Measurements from ENCODE around the gene SLC20A1. TPM values are rescaled to one million over a fixed set of nuclear protein-coding genes. Genes with fewer than 3 reads are reported as not detected.

Gene SLC20A1
- polyA plus RNA-seq, 1 experiment = 25.3 TPM

- ChIA-PET CTCF (interaction anchor here (1.1 to 3.6 kb wide), 9 partner anchors 10 to 92 kb away, joined by 3 to 23 read pairs (median 5); no protein-coding TSS in a partner anchor), POLR2A (interaction anchor here (0.7 kb wide), 1 partner anchor 51 kb away, joined by 4 read pairs; no protein-coding TSS in a partner anchor)
- H3K36me3 ChIP-seq (ENCODE audit: control insufficient read depth, insufficient read depth, low read length) = no peaks in the 10 kb centered on the region
- H3K27me3 ChIP-seq (ENCODE audit: control insufficient read depth, insufficient read depth, low read length) = no peaks in the 10 kb centered on the region
- TF ChIP-seq CTCF (IDR thresholded peaks at IDR 0.05; ENCODE audit: insufficient read depth, low read depth, low read length) = no peak
- H3K4me3 ChIP-seq (ENCODE audit: low read depth, low read length) = no peak overlapping the region
- no peak for DNase-seq (ENCODE audit: low read depth)
Measured at GRCh38 chr2:112691881-112692281, 46.1 kb downstream of the SLC20A1 start.

- peak; percentile 81 for DNase-seq (ENCODE audit: low read depth)
- ChIA-PET CTCF (interaction anchor here (1.1 to 3.6 kb wide), 6 partner anchors 11 to 92 kb away, joined by 3 to 22 read pairs (median 5); no protein-coding TSS in a partner anchor), POLR2A (interaction anchor here (0.7 kb wide), 1 partner anchor 51 kb away, joined by 4 read pairs; no protein-coding TSS in a partner anchor)
- Histone ChIP-seq H3K4me3 (ENCODE audit: low read depth, low read length) (no peak overlapping the region), H3K36me3 (ENCODE audit: control insufficient read depth, insufficient read depth, low read length) (no peaks in the 10 kb centered on the region), H3K27me3 (ENCODE audit: control insufficient read depth, insufficient read depth, low read length) (no peaks in the 10 kb centered on the region)
- no peak for TF ChIP-seq CTCF (IDR thresholded peaks at IDR 0.05; ENCODE audit: insufficient read depth, low read depth, low read length)
Measured at GRCh38 chr2:112692495-112692911, 46.8 kb downstream of the SLC20A1 start.

GRCh38 chr2:112692918-112693317 lies 47.2 kb downstream of the SLC20A1 start:
- Histone ChIP-seq H3K4me3 (ENCODE audit: low read depth, low read length) (no peak overlapping the region), H3K27me3 (ENCODE audit: control insufficient read depth, insufficient read depth, low read length) (no peaks in the 10 kb centered on the region), H3K36me3 (ENCODE audit: control insufficient read depth, insufficient read depth, low read length) (no peaks in the 10 kb centered on the region)
- POLR2A ChIA-PET = no interaction called here
- DNase-seq (ENCODE audit: low read depth) = no peak
- no peak for TF ChIP-seq CTCF (IDR thresholded peaks at IDR 0.05; ENCODE audit: insufficient read depth, low read depth, low read length)
- CTCF ChIA-PET = interaction anchor here (1.1 to 3.6 kb wide), 5 partner anchors 11 to 93 kb away, joined by 3 to 22 read pairs (median 7); no protein-coding TSS in a partner anchor

- Histone ChIP-seq H3K27me3 (ENCODE audit: control insufficient read depth, insufficient read depth, low read length) (no peaks in the 10 kb centered on the region), H3K4me3 (ENCODE audit: low read depth, low read length) (no peak overlapping the region), H3K36me3 (ENCODE audit: control insufficient read depth, insufficient read depth, low read length) (no peaks in the 10 kb centered on the region)
- DNase-seq (ENCODE audit: low read depth) = no peak
- ChIA-PET POLR2A (no interaction called here), CTCF (interaction anchor here (2.2 to 3.6 kb wide), 2 partner anchors 12 to 32 kb away, joined by 7 to 22 read pairs; no protein-coding TSS in a partner anchor)
- no peak for TF ChIP-seq CTCF (IDR thresholded peaks at IDR 0.05; ENCODE audit: insufficient read depth, low read depth, low read length)
Measured at GRCh38 chr2:112693596-112693995, 47.9 kb downstream of the SLC20A1 start.

DNA sequence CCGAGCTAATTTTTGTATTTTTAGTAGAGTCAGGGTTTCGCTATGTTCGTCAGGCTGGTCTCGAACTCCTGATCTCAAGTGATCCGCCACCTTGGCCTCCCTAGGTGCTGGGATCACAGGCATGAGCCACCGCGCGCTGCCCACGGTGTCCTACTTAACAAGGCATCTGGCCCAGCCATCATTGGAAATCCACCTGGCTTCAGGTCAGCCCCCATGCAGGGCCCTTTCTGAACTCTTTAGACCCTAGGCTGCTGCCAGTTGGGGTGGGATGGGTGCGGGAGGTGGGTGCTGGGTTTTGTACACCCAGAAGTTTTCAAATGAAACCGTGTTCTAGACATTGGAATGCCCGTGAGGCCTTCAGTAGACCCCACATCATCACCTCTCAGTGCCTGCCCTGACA lies 48.4 kb downstream of the SLC20A1 start:
- Histone ChIP-seq H3K36me3 (ENCODE audit: control insufficient read depth, insufficient read depth, low read length) (no peaks in the 10 kb centered on the region), H3K4me3 (ENCODE audit: low read depth, low read length) (no peak overlapping the region), H3K27me3 (ENCODE audit: control insufficient read depth, insufficient read depth, low read length) (no peaks in the 10 kb centered on the region)
- no peak for TF ChIP-seq CTCF (IDR thresholded peaks at IDR 0.05; ENCODE audit: insufficient read depth, low read depth, low read length)
- DNase-seq (ENCODE audit: low read depth) = no peak
- POLR2A ChIA-PET = no interaction called here
- CTCF ChIA-PET = interaction anchor here (2.2 kb wide), 1 partner anchor 13 kb away, joined by 7 read pairs; no protein-coding TSS in a partner anchor

All from BJ (cell line).